GM18508 (cell line): Measurements from ENCODE around the gene MYH11.
"Not testable (repeated sequence)": the region's sequence is repeated elsewhere in the genome, so short reads cannot be mapped to it uniquely, and the experiment has no call there.

Source experiments
- ATAC-seq: cut with Tn5 transposase; IDR thresholded peaks from one replicate; pipeline ENCODE4 v1.9.1; 2021; ENCODE audit warnings: moderate number of reproducible peaks; ENCODE audit not compliant: insufficient read depth, unreplicated experiment

Gene MYH11

GRCh38 chr16:15694499-15694898, 162.3 kb downstream of the MYH11 start:
- no peak for ATAC-seq

- ATAC-seq, result not testable (repeated sequence)
Observed at GRCh38 chr16:15692508-15692907, 164.3 kb downstream of the MYH11 start.

- ATAC-seq, result no peak
Observed at GRCh38 chr16:15691046-15691445, 165.8 kb downstream of the MYH11 start.

GRCh38 chr16:15690296-15690695, 166.5 kb downstream of the MYH11 start:
- no peak for ATAC-seq

GRCh38 chr16:15689290-15689689, 167.5 kb downstream of the MYH11 start:
- no peak for ATAC-seq

GRCh38 chr16:15686287-15686686, 170.5 kb downstream of the MYH11 start:
- no peak for ATAC-seq

GRCh38 chr16:15682105-15682570, 174.7 kb downstream of the MYH11 start:
- ATAC-seq, result no peak

GRCh38 chr16:15677447-15677846, 179.4 kb downstream of the MYH11 start:
- no peak for ATAC-seq

GRCh38 chr16:15676506-15676905, 180.3 kb downstream of the MYH11 start:
- no peak for ATAC-seq

GRCh38 chr16:15674571-15674970, 182.3 kb downstream of the MYH11 start:
- no peak for ATAC-seq

GRCh38 chr16:15672514-15673167, 184.2 kb downstream of the MYH11 start:
- ATAC-seq, result no peak

GRCh38 chr16:15672127-15672513, 184.7 kb downstream of the MYH11 start:
- ATAC-seq, result not testable (repeated sequence)

- no peak for ATAC-seq
Observed at GRCh38 chr16:15671530-15672117, 185.2 kb downstream of the MYH11 start.

GRCh38 chr16:15667091-15667742, 189.6 kb downstream of the MYH11 start:
- no peak for ATAC-seq

- no peak for ATAC-seq
Observed at GRCh38 chr16:15665107-15665506, 191.7 kb downstream of the MYH11 start.

GRCh38 chr16:15660203-15660601, 196.6 kb downstream of the MYH11 start:
- no peak for ATAC-seq

- ATAC-seq, result no peak
Observed at GRCh38 chr16:15658556-15658955, 198.3 kb downstream of the MYH11 start.

- ATAC-seq, result no peak
Observed at GRCh38 chr16:15658149-15658548, 198.7 kb downstream of the MYH11 start.

- not testable (repeated sequence) for ATAC-seq
Observed at GRCh38 chr16:15655561-15655960, 201.3 kb downstream of the MYH11 start.

GRCh38 chr16:15654591-15654990, 202.2 kb downstream of the MYH11 start:
- ATAC-seq, result no peak

GRCh38 chr16:15653227-15653626, 203.6 kb downstream of the MYH11 start:
- no peak for ATAC-seq
